GM18858 (cell line): ENCODE results near the gene EFCAB6.

Experiments used
- ATAC-seq: cut with Tn5 transposase; IDR thresholded peaks from one replicate; pipeline ENCODE4 v1.9.1; 2021; ENCODE audit not compliant: unreplicated experiment

The EFCAB6 gene

DNA sequence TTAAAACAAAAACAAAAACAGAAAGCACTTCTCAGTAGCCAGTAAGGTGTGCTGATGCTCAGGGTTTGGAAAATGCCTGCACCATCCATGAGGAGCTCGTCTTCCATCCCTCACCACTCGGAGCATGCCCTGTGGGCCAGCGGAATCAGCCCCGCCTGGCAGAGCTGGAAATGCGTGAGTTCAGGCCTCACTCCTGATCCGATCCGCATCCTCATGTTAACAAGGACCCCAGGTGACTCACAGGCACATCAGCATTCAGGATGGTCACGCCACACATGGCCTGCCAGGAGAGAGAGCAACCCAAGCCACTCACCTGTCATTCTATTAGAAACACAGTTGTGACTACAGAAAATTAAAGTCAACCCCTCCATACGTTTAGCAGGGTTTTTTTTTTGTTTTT lies 211.8 kb downstream of the EFCAB6 start:
- no peak for ATAC-seq

DNA sequence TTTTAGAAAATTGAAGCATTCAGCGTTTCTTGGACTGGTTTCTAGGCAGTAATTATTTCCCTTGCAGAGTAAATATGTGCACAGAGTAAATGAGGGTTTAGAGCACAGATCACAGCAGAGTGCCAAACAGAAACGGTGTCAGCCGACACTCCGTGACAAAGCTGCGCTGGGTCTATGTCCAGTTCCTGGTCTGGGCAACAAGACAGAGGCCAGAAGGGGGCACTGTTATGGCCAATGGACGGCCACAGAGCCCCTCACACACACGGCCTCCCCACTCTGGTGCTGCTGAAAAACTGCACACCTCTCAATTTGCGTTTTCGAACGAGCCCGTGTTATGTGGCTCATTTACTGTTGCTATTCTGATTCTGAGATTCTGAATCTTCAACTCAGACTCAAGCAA lies 219.6 kb downstream of the EFCAB6 start:
- ATAC-seq = no peak

DNA sequence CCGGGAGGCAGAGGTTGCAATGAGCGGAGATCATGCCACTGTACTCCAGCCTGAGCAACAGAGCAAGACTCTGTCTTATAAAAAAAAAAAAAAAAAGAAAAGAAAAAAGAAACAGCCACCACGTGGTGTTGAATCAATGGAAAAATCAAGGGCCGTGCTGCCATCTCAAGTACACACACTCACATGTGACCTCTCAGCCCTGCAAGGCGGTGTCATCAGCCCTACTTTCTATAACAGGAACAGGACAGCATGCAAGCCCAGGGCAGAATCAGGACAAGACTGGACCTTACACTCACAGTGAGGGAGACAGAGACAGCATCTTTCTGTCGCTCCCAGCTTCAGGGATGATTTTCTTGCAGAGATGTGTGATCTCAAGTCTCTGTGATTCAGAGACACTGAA lies 220.7 kb downstream of the EFCAB6 start:
- no peak for ATAC-seq

DNA sequence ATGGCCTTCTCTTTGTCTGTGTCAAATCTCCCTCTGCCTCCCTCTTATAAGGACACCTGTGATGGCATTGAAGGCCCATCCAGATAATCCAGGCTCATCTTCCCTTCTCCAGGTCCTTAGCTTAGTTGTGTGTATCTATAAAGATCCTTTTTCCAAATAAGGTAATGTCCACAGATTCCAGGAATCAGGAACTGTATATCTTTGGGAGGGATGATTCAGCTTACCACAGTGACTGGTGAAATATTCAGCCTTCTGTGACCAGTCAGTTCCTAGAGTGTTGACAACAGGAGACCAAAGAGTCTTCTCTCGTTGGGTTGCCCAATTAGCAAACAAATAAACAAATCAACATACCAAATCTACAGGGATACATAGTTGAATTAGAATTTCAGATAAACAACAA lies 224.5 kb downstream of the EFCAB6 start:
- no peak for ATAC-seq

DNA sequence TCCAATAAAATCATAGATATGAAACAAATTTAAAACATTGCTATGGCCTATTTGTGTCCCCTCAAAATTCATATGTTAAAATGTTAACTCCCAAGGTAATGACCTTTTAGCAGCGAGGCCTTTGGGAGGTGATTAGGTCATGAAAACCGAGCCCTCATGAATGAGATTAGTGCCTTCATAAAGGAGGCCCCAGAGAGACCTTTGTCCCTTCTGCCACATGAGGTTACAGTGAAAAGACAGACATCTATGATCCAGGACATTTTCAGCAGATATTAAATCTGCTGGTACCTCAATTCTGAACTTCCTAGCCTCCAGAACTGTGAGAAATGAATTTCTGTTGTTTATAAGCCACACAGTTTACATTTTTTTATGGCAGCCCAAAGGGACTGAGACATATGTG lies 228.6 kb downstream of the EFCAB6 start:
- no peak for ATAC-seq

DNA sequence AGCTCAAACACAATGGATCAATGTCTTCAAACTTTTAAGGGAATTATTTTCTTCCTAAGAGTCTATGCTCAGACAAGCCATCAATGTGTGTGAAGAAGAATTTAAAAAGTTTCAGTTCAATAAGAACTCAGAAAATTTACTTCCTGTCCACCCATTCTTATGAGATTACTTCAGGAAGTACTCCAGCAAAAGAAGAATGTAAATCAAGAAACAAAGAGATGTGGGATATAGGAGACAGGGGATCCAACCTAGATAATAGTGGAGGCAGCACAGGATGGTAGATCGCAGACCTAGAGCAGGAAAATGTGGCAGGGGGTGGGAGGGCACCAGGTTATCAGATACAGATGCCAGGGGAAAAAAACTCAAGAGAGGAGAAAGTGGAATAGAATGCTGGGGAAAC lies 229.7 kb downstream of the EFCAB6 start:
- ATAC-seq = no peak

DNA sequence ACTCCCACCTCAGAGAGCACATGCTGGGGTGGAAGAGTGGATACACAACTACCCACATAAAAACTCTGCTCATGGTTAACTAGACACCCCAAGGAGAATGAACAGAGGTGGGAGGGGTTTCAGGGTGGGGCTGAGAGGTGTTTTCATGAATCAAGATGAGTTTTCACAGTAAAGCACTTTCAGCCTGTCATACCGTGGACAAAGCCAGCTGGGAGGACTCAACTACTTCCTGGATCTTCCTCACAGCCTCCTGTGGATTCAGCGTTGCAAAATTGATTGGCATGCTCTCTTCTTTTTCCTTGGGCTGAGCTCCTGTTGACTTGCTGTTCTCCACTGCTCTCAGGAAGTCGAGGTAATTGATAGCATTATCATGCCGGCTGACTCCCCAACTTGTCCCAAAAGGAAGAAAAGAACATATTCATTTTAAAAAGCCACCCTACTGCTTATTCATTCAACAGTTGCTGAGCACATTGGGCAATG lies 231.8 kb downstream of the EFCAB6 start:
- ATAC-seq = no peak

DNA sequence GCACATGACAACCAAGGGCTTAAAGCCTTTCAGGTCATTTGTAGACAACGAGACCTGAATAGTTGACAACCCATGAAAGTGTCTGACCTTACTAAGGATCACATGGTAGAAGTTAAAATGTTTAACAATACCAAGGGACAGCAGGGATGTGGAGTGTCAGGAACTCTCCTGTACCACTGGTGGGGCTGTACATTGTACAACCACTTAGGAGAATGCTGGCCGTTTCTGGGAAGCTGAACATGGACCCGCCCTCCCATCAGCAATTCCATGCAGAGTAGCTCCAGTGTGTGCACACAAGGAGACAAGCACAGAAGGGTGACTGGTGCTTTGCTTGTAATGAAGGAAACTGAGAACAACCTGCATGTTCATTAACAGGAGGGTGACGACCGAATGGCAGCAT lies 237.4 kb downstream of the EFCAB6 start:
- ATAC-seq = no peak

DNA sequence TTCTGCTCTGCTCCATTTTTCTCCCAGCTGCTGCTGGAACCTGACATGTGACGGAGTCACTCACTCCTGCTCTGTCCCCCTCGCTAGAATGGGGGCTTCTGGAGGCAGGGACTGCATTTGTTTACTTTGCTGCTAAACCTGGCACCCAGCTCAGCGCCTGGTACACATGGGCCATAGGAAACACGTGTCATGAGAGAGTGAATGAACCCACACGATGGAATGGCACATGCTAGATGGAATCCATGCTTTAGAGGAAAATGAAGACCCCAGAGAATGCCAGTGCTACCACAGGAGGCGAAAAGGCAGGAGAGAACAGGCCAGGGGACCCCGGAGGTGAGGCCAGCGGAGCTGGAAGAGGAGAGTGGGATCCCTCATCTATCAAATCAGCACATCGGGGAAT lies 239.4 kb downstream of the EFCAB6 start:
- ATAC-seq = no peak

DNA sequence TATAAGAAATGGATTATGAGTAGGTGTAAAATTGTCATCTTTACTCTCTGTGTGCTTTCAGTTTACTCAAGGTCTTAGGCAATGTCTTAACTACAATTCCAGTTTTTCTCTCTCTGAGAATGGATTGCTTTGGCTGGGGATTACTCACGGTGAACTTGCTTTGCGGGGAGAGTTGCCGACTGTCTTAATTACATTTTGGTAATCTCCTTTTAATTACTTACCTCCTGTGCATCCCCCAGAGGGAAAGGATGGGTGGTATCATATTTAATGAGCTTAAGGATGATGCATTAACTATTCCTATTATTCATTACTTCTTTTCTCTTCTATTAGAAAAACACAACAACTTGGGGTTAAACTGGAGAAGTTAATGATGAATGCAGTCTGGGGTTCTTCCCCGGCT lies 240.9 kb downstream of the EFCAB6 start:
- ATAC-seq = no peak

DNA sequence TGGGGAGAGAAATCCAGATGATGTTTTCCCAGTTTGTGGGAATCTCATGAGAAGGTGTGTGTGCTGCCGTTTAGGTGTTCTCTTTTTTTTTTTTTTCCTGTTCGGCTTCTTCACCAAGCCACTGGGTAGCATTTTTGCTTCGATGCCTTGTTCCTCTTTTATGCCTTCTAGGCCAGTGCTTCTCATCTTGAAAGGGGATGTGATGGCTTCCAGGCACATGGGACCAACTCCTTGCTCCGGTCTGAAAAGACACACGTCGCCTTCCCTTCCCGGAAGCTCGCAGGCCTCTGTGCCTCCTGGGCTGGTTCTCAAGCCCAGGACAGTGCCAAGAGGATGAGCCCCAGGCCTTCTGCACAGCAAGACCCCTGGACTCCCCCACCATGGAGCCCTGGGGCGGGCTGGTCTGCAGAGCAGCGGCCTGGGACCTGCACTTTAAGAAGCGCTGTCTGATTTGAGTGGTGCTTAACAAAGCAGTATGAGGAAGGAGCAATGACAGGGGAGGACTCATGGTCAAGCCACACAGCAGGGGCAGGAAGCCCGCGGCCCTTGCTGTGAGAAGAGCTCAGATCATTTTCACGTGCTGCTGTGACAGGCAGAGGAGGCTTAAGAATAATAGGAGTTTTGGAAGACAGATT lies 241.5 kb downstream of the EFCAB6 start:
- ATAC-seq = no peak

DNA sequence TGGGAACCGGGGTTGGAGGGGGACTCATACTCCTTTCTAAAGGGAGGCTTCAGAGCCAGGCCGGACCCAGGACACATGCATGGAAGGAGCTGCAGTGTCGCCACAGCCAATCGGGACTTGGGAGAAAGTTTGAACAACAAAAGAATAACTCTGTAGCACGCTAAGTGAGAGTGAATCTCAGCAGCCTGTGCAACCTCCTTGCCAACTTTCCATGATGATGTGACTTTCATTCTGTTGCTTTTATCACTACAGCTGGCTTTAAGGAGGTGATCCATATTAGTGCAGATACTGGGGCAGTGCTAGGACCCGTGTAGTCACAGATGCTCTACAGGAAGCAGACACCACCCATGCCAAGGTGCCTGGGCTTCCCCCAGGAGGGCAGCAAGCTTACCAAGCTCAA lies 243.0 kb downstream of the EFCAB6 start:
- no peak for ATAC-seq

DNA sequence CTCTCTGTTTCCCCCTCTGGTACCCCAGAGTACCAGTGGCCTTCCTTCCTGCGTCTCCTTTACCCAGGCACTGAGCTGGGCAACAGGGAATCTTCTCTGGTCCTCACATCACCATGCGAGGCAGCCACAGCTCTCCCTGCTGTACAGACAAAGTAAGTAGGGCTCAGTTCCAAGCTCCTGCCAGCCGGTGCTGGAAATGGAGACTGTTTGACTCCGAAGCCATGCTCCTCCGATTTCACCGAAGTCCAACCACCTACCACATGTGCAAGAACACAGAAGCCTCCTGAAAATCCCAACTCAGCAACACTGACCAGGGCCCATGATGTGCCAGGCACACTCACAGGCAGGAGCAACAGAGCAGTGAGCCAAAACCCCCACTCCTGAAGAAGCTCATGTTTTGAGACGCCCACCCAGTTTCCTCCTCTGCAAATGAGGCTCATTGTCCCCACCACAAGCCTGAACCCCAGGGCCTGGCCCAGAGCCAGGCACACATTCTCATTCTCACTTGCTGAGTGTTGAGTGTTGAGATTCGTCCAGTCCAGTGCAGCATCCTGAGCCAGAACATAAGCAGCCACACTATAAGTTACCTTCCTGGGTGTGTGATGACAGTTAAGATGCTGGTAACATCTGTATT lies 244.3 kb downstream of the EFCAB6 start:
- no peak for ATAC-seq

DNA sequence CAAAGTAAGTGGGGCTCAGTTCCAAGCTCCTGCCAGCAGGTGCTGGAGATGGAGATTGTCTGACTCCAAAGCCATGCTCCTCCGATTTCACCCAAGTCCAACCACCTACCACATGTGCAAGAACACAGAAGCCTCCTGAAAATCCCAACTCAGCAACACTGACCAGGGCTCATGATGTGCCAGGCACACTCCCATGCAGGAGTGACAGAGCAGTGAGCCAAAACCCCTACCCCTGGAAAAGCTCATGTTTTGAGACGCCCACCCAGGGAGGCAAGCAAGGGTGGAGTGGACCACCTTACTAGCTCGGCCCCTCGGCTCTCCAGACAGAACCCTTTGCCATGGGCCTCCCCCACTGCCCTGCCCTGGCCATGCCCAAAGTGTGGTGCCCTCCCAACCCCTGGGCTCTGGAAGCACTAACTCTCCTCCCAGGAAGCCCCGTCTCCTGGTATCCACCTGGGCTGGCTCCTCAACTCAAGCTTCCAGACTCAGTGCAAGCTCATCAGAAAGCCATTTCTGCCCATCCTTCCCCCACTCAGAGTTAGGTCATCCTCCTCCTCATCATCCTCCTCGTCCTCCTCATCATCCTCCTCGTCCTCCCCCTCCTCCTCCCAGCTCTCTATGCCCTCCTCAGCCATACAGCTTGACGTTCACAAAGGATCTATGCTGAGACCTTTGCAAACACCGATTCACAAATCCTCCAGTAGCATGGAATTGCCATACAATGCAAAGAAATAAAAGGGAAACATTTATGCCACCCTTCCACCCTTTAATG lies 245.4 kb downstream of the EFCAB6 start:
- ATAC-seq = no peak

DNA sequence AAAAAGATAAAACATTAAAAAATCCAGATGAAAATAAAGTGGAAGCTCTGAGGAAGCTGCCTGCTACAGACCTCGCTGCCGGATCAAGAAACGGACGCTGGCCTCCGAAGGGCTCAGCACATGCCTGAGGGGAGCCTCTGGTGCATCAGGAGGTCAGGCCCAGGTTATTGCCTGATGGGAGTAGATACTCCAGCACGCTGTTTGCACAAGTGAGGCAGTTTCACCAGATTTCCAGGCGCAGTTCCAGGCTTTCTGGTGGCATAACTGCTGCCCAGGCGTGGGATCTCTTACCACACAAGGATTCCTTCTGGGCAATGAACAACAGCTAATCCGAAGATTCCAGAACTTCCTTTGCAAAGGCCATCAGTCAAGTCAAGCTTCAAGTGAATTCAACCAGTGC lies 246.1 kb downstream of the EFCAB6 start:
- ATAC-seq = no peak

DNA sequence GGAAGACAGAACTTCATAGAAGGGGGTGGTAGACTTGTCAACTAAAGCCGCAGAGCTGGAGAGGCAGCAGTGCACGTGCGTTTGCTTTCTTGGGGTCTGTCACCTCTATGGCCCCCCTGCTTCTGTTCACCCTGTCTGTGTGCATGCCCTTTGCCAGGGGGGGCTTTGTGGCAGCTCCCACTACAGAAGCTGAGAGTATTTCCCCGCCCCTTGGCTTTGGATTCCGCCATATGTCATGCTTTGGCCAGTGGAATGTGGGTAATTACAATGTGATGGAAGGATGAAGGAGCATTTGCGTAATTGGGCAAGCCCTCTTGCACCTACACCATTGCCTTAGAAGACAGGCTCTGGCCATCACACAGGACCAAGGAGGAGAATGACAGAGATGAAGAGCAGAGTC lies 247.2 kb downstream of the EFCAB6 start:
- no peak for ATAC-seq

DNA sequence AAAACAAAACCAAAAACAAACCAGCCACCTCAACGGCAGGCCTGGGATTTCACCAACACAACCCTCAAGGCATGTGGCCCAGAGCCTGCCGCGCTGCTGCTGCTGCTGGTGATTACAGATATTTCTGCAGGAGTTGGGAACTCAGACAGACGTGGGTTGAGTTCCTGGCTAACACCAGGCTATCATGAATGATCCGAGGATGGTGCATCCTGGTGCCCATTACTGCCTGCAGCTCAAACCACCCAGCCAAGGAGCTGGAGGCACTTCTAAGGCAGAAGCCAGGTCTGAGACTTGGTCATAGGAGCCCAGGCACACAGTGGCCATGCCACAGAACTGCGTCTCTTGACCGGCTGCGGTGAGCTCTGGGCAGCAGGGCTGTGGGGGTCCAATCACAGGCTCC lies 248.5 kb downstream of the EFCAB6 start:
- no peak for ATAC-seq

DNA sequence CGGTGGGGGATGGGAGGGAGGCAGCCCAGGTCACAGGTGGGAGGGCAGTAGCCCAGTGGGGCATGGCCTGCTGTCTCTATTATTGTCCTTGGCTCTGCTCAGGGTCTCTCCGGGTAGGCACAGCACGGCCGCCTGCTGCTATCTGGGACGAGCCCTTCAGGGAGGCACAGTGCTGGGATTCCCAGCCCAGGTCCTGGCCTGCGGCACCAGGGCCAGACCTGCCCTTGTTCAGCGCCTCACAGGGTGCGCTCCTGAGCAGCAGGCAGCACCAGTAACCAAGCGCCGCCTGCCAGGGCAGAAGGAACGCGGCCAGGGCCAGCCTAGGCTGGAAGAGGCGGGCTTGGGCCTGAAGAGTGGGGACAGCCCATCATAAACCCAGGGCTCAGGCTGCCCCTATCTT lies 249.3 kb downstream of the EFCAB6 start:
- no peak for ATAC-seq

DNA sequence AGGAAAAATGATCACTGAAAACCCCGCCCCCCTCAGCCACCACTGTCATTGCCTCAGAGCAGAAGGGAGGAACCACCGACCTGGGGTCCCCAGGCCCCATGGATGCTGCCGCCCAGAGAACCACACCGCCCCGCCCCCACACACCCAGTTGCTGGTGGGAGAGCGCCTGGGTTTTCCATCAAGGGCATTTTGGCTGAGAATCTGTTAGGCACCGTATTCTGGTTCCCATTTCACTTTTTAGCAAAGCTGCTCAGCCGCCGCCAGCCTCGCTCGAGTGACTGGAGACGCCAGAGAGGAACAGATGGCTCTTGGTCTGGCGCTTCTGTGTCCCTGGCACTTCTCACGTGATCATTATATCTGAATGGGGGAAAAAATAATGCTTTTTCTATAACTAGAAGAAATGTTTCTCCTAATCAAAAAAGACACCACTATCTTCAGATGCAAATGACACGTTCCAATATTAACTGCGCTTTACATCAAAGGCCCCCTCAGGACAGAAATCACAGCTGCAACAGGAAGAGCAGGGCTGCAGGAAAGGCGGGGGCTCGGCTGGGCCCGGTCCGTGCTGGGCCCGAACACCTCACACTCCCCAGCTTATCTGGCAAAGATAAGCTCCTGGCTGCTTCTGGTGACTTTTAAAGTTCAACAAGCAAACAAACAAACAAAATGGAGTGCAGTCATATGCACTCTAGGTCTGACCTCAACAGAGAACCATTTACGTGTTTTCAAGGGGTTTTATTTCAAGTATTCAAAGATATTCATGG lies 250.5 kb downstream of the EFCAB6 start:
- ATAC-seq = no peak

DNA sequence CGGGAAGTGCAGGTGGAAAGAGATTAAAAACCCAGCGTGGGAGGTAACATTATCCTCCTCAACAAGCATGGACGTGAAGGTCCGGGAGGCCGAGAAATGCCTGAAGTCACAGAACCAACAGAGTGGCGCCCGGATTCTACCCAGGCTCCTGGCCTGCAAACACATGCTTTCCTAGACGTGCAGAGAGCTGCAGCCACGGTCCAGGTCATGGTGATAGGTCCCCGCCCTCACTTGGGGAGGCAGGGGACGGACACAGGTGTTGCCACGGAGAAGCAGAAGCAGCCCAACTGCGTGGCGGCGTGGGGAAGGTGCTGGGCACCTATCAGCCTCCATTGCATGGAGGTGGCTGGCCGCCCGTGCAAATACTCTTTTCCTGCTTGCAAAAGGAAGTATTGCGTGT lies 251.5 kb downstream of the EFCAB6 start:
- no peak for ATAC-seq
